ENCODE results near the gene LYPD5.
"Not testable (repeated sequence)": the region's sequence is repeated elsewhere in the genome, so short reads cannot be mapped to it uniquely, and the experiment has no call there.

The LYPD5 gene

GRCh38 chr19:43778651-43779050, 23.6 kb downstream of the LYPD5 start:
- DNase-seq (ENCODE audit: low read depth in 2 of 2) = no peak

- no peak for DNase-seq (ENCODE audit: low read depth in 2 of 2)
These were observed 25.0 kb downstream of the LYPD5 start for GRCh38 chr19:43777163-43777695.

- no peak for DNase-seq (ENCODE audit: low read depth in 2 of 2)
These were observed 26.0 kb downstream of the LYPD5 start for GRCh38 chr19:43776286-43776685.

- DNase-seq (ENCODE audit: low read depth in 2 of 2) = no peak
These were observed 26.9 kb downstream of the LYPD5 start for GRCh38 chr19:43775299-43775890.

GRCh38 chr19:43774940-43775258, 27.3 kb downstream of the LYPD5 start:
- DNase-seq (ENCODE audit: low read depth in 2 of 2) = not testable (repeated sequence)

- DNase-seq (ENCODE audit: low read depth in 2 of 2) = no peak
These were observed 27.9 kb downstream of the LYPD5 start for GRCh38 chr19:43774103-43774939.

GRCh38 chr19:43773725-43774102, 28.5 kb downstream of the LYPD5 start:
- DNase-seq (ENCODE audit: low read depth in 2 of 2) = no peak

- DNase-seq (ENCODE audit: low read depth in 2 of 2) = no peak
These were observed 33.0 kb downstream of the LYPD5 start for GRCh38 chr19:43769256-43769655.

GRCh38 chr19:43768273-43769050, 33.8 kb downstream of the LYPD5 start:
- no peak for DNase-seq (ENCODE audit: low read depth in 2 of 2)

- no peak for DNase-seq (ENCODE audit: low read depth in 2 of 2)
These were observed 34.4 kb downstream of the LYPD5 start for GRCh38 chr19:43767818-43768217.

- no peak for DNase-seq (ENCODE audit: low read depth in 2 of 2)
These were observed 34.9 kb downstream of the LYPD5 start for GRCh38 chr19:43767316-43767715.

- DNase-seq (ENCODE audit: low read depth in 2 of 2) = no peak
These were observed 35.5 kb downstream of the LYPD5 start for GRCh38 chr19:43766755-43767043.

GRCh38 chr19:43765109-43765876, 37.0 kb downstream of the LYPD5 start:
- peak in 1 of 2 donors; percentile 49 for DNase-seq (ENCODE audit: low read depth in 2 of 2)

GRCh38 chr19:43764684-43765083, 37.6 kb downstream of the LYPD5 start:
- DNase-seq (ENCODE audit: low read depth in 2 of 2) = not testable (repeated sequence)

- no peak for DNase-seq (ENCODE audit: low read depth in 2 of 2)
These were observed 38.7 kb downstream of the LYPD5 start for GRCh38 chr19:43763473-43763939.

- DNase-seq (ENCODE audit: low read depth in 2 of 2) = no peak
These were observed 39.4 kb downstream of the LYPD5 start for GRCh38 chr19:43762814-43763213.

GRCh38 chr19:43760941-43761340, 41.3 kb downstream of the LYPD5 start:
- no peak for DNase-seq (ENCODE audit: low read depth in 2 of 2)

- DNase-seq (ENCODE audit: low read depth in 2 of 2) = no peak
These were observed 42.7 kb downstream of the LYPD5 start for GRCh38 chr19:43759515-43759914.

GRCh38 chr19:43755256-43755801, 46.9 kb downstream of the LYPD5 start:
- peak; percentile 39 to 62 for DNase-seq (ENCODE audit: low read depth in 2 of 2)

- peak; percentile 97 to 98 for DNase-seq (ENCODE audit: low read depth in 2 of 2)
These were observed 47.6 kb downstream of the LYPD5 start, which contains the start of gene SMG9 for GRCh38 chr19:43754503-43755255. SMG9 (minus strand) TSS chr19:43754962; CDS start chr19:43750741, 4,221 bp downstream.

GRCh38 chr19:43754253-43754502, 48.1 kb downstream of the LYPD5 start:
- DNase-seq (ENCODE audit: low read depth in 2 of 2) = no peak

All from stimulated activated CD8-positive, alpha-beta memory T cell treated with anti-CD3 and anti-CD28 coated beads, Interleukin-2, amount 100 ng/mL, for 1 hour (primary cell).